HEK293T (cell line): ENCODE data around the gene PROB1.

Experiments
- ARNT ChIP-seq: fragments of 450-650 bp; IDR thresholded peaks from 2 replicates; pipeline ENCODE4 v1.6.1; 2017; ENCODE audit warnings: mild to moderate bottlenecking
- BHLHE40 ChIP-seq: fragments of 450-650 bp; IDR thresholded peaks from 2 replicates; pipeline ENCODE4 v1.6.1; 2016; ENCODE audit warnings: mild to moderate bottlenecking, moderate library complexity, borderline replicate concordance
- CTBP1 ChIP-seq: fragments of 450-650 bp; IDR thresholded peaks from 2 replicates; pipeline ENCODE4 v1.6.1; 2016; ENCODE audit warnings: borderline replicate concordance
- ELF4 ChIP-seq: fragments of 450-650 bp; IDR thresholded peaks from 2 replicates; pipeline ENCODE4 v1.6.1; 2017; ENCODE audit warnings: antibody characterized with exemption
- FOXA1 ChIP-seq: fragments of 450-650 bp; IDR thresholded peaks from 2 replicates; pipeline ENCODE4 v1.6.1; 2016; ENCODE audit warnings: mild to moderate bottlenecking
- FOXM1 ChIP-seq: fragments of 450-650 bp; IDR thresholded peaks from 2 replicates; pipeline ENCODE4 v1.6.1; 2017; ENCODE audit warnings: mild to moderate bottlenecking, borderline replicate concordance
- HDGF ChIP-seq: fragments of 450-650 bp; IDR thresholded peaks from 2 replicates; pipeline ENCODE4 v1.6.1; 2017; ENCODE audit warnings: antibody characterized with exemption, borderline replicate concordance
- LEF1 ChIP-seq: fragments of 450-650 bp; IDR thresholded peaks from 2 replicates; pipeline ENCODE4 v1.6.1; 2017; ENCODE audit warnings: mild to moderate bottlenecking, borderline replicate concordance
- SP1 ChIP-seq: fragments of 450-650 bp; IDR thresholded peaks from 2 replicates; pipeline ENCODE4 v1.6.1; 2017
- SUZ12 ChIP-seq: fragments of 450-650 bp; IDR thresholded peaks from 2 replicates; pipeline ENCODE4 v1.6.1; 2016; ENCODE audit warnings: mild to moderate bottlenecking
- TARDBP ChIP-seq: fragments of 450-650 bp; IDR thresholded peaks from 2 replicates; pipeline ENCODE4 v1.6.1; 2016
- TF ChIP-seq, protein P1 (sequence below): fragments of 450-650 bp; IDR thresholded peaks from 2 replicates; pipeline ENCODE4 v1.6.1; 2016

DNA sequence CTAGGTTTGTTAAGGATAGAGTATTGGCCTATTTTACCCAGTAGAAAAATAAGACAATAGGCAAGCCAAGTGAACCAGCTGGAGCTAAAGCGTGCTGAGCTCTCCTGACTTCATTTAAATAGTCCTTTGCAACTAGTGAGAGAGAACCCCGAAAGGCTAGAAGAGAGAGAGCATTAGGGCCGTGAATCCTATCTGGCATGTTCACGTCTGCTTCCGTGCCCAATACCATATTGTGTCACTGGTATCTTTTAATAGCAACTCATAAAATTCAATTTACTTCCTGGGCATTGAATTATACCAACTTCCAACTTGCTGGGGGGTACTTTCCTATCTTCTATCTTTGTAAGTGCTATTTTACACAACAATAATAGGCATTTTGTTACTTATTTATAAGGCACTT, 30.6 kb upstream of the PROB1 start:
- no peak for TF ChIP-seq SUZ12
- no peak for TF ChIP-seq ARNT
- no peak for TF ChIP-seq CTBP1
- TF ChIP-seq ELF4: no peak
- no peak for TF ChIP-seq HDGF
- no peak for TF ChIP-seq FOXM1
- no peak for TF ChIP-seq BHLHE40
- TF ChIP-seq LEF1: no peak
- no peak for TF ChIP-seq SP1
- TF ChIP-seq, protein P1, sequence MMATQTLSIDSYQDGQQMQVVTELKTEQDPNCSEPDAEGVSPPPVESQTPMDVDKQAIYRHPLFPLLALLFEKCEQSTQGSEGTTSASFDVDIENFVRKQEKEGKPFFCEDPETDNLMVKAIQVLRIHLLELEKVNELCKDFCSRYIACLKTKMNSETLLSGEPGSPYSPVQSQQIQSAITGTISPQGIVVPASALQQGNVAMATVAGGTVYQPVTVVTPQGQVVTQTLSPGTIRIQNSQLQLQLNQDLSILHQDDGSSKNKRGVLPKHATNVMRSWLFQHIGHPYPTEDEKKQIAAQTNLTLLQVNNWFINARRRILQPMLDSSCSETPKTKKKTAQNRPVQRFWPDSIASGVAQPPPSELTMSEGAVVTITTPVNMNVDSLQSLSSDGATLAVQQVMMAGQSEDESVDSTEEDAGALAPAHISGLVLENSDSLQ: no peak
- no peak for TF ChIP-seq FOXA1
- no peak for TF ChIP-seq TARDBP
